Fibroblast of mammary gland (primary cell): ENCODE results near the gene NCOA7.
"Not testable (repeated sequence)": the region's sequence is repeated elsewhere in the genome, so short reads cannot be mapped to it uniquely, and the experiment has no call there.

Source experiments
- DNase-seq: peaks from one replicate; pipeline ENCODE4 v3.0.0-alpha.2; 2010; ENCODE audit warnings: low read depth
- H3K4me3 ChIP-seq: 2 replicates; pipeline ENCODE4 v1.5.1; 2011; ENCODE audit warnings: low read depth, mild to moderate bottlenecking, low read length, moderate library complexity; ENCODE audit not compliant: control insufficient read depth
- TF ChIP-seq, protein P1 (sequence below): conservative IDR thresholded peaks from 2 replicates; pipeline ENCODE4 v1.5.1; 2011; ENCODE audit warnings: low read depth, low read length, inconsistent platforms; ENCODE audit not compliant: control insufficient read depth, insufficient read depth

Gene NCOA7

DNA sequence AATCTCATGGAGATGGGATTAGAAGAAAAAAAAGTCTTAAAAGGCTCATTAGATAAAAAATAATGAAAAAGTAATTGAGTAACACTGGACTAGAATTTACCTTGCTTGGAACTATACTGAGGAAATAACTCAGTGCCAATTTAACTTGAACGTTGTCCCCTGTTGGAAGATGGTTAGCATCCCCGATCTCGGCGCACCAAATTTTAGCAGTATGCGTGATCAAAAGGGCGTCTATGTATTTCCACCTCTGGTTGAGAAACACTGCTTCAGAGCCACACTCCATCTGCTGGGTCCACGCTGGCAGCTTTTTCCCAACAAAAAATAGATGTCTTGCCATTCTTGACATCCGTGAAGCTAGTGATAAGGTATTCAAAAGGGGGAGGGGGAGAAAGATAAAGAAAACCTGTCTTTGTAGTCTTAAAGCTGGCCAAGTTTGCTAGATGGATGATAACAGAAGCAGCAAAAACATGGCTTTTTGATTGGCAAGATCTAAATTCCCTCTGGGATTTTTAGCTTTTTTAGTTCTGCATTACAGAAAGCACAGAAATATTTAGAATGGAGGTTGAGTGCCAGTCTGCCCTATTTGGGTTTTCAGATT lies 172.2 kb downstream of the NCOA7 start:
- DNase-seq, result no peak
- TF ChIP-seq, protein P1, sequence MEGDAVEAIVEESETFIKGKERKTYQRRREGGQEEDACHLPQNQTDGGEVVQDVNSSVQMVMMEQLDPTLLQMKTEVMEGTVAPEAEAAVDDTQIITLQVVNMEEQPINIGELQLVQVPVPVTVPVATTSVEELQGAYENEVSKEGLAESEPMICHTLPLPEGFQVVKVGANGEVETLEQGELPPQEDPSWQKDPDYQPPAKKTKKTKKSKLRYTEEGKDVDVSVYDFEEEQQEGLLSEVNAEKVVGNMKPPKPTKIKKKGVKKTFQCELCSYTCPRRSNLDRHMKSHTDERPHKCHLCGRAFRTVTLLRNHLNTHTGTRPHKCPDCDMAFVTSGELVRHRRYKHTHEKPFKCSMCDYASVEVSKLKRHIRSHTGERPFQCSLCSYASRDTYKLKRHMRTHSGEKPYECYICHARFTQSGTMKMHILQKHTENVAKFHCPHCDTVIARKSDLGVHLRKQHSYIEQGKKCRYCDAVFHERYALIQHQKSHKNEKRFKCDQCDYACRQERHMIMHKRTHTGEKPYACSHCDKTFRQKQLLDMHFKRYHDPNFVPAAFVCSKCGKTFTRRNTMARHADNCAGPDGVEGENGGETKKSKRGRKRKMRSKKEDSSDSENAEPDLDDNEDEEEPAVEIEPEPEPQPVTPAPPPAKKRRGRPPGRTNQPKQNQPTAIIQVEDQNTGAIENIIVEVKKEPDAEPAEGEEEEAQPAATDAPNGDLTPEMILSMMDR, result no peak
- no peak overlapping the region for H3K4me3 ChIP-seq

GRCh38 chr6:125963817-125964216 lies 173.1 kb downstream of the NCOA7 start:
- no peak for DNase-seq
- TF ChIP-seq, protein P1, result no peak
- H3K4me3 ChIP-seq, result no peak overlapping the region

GRCh38 chr6:125966569-125966968 lies 175.8 kb downstream of the NCOA7 start:
- TF ChIP-seq, protein P1, result no peak
- no peak overlapping the region for H3K4me3 ChIP-seq
- no peak for DNase-seq

DNA sequence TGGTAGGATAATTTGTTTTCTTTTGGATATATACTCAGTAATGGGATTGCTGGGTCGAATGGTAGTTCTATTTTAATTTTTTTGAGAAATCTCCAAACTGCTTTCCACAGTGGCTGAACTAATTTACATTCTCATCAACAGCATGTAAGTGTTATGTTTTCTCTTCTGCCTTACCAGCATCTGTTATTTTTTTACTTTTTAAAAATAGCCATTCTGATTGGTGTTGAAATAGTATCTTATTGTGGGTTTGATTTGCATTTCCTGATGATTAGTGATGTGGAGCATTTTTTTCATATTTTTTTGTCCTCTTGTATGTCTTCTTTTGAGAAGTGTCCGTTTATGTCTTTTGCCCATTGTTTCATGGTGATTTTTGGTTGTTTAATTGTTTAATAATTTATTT lies 177.7 kb downstream of the NCOA7 start:
- no peak for DNase-seq
- TF ChIP-seq, protein P1, result no peak
- no peak overlapping the region for H3K4me3 ChIP-seq

DNA sequence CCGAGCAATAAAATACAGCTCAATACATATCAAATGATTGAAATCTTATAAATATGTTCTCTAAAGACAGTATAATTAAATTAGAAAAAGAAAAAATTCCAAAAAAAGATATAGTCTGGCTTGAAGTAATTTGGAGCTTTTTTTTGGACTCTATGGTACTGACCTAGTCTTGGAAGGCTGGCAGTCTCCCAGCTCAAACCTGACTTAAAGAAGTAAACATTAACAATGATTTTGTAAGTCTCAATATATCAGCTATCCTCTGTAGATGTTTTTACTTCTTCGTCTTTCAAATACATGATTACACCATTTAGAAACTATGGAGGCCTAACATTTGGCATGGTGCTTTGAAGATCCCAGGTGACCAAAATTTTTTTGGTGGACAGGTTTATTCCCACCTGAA lies 180.0 kb downstream of the NCOA7 start:
- no peak overlapping the region for H3K4me3 ChIP-seq
- DNase-seq, result no peak

DNA sequence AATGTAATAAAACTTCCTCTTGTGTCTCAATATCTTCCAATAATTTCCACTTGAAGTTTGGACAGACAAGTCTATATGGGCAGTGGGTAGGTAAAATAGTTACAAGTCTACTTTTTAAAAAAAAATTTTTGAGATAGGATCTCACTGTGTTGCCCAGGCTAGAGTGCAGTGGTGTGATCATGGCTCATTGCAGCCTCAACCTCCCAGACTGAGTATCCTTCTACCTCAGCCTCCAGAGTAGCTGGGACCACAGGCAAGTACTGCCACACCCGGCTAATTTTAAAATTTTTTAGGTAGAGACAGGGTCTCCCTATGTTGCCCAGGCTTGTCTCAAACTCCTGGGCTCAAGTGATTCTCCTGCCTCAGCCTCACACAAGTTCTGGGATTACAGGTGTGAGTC lies 181.7 kb downstream of the NCOA7 start:
- DNase-seq, H3K4me3 ChIP-seq: not testable (repeated sequence)

More for the DNA sequence above, 180.0 kb downstream of the NCOA7 start:
- TF ChIP-seq, protein P1, result no peak

- no peak overlapping the region for H3K4me3 ChIP-seq
- DNase-seq, result peak; percentile 74
- TF ChIP-seq, protein P1, result peak; percentile 48
These were observed 183.6 kb downstream of the NCOA7 start for GRCh38 chr6:125974214-125974866.
